HepG2 (cell line): Measurements from ENCODE around the gene PGP. TPM values are rescaled to one million over a fixed set of nuclear protein-coding genes. Genes with fewer than 3 reads are reported as not detected.

Source experiments
- ATF7 ChIP-seq, 2 experiments: fragments of 450-650 bp in 1 of 2; sonication (generic) in 1 of 2; formaldehyde crosslinking in 1 of 2; IDR thresholded peaks; 2 replicates each; pipeline versions ENCODE4 v1.4.0 to v1.6.1; 2016 to 2020; ENCODE audit warnings: antibody characterized with exemption in 1 of 2, mild to moderate bottlenecking in 1 of 2, missing genetic modification reagents in 1 of 2
- EHMT2 ChIP-seq: fragments of 200-600 bp; sonication (generic); IDR thresholded peaks from 2 replicates; pipeline ENCODE4 v1.7.0; 2017; ENCODE audit warnings: antibody characterized with exemption, low read depth, low read length, borderline replicate concordance
- ETV5 ChIP-seq: IDR thresholded peaks from 2 replicates; pipeline ENCODE4 v1.6.1; 2018; ENCODE audit warnings: missing biosample characterization, missing genetic modification reagents, inconsistent platforms, borderline replicate concordance
- FOXK2 ChIP-seq: fragments of 450-650 bp; IDR thresholded peaks from 2 replicates; pipeline ENCODE4 v1.6.1; 2016
- GLI4 ChIP-seq: sonication (generic); formaldehyde crosslinking; IDR thresholded peaks from 2 replicates; pipeline ENCODE4 v1.5.1; 2020; ENCODE audit warnings: missing genetic modification reagents, mild to moderate bottlenecking, moderate library complexity, borderline replicate concordance
- MTF1 ChIP-seq: sonication (generic); formaldehyde crosslinking; IDR thresholded peaks from 2 replicates; pipeline ENCODE4 v1.5.0; 2020; ENCODE audit warnings: missing genetic modification reagents
- MZF1 ChIP-seq: sonication (generic); formaldehyde crosslinking; IDR thresholded peaks from 2 replicates; pipeline ENCODE4 v1.8.1; 2023; ENCODE audit warnings: mild to moderate bottlenecking, missing genetic modification reagents, borderline replicate concordance
- NCOA1 ChIP-seq: sonication (generic); formaldehyde crosslinking; IDR thresholded peaks from 2 replicates; pipeline ENCODE4 v1.9.0; 2021; ENCODE audit warnings: missing genetic modification reagents
- PCBP2 ChIP-seq: fragments of 200-400 bp; formaldehyde crosslinking; optimal IDR thresholded peaks from 2 replicates; pipeline ENCODE3; 2018; ENCODE audit warnings: low read length, low read depth; ENCODE audit not compliant: poor library complexity, severe bottlenecking
- PITX1 ChIP-seq: sonication (generic); formaldehyde crosslinking; IDR thresholded peaks from 2 replicates; pipeline ENCODE4 v1.5.1; 2020; ENCODE audit warnings: mild to moderate bottlenecking, missing genetic modification reagents
- YY1 ChIP-seq: IDR thresholded peaks from 2 replicates; pipeline ENCODE4 v1.6.1; 2011; ENCODE audit warnings: low read length, low read depth, moderate library complexity, mild to moderate bottlenecking; ENCODE audit not compliant: insufficient read depth, insufficient replicate concordance
- ZBTB42 ChIP-seq: sonication (generic); formaldehyde crosslinking; IDR thresholded peaks from 2 replicates; pipeline ENCODE4 v1.5.0; 2020; ENCODE audit warnings: mild to moderate bottlenecking, missing genetic modification reagents
- ZNF24 ChIP-seq: fragments of 450-650 bp; IDR thresholded peaks from 2 replicates; pipeline ENCODE4 v1.6.1; 2017; ENCODE audit warnings: antibody characterized with exemption, mild to moderate bottlenecking
- ZNF468 ChIP-seq: sonication (generic); formaldehyde crosslinking; IDR thresholded peaks from 2 replicates; pipeline ENCODE4 v1.8.0; 2022; ENCODE audit warnings: mild to moderate bottlenecking, moderate library complexity, missing genetic modification reagents
- ZNF562 ChIP-seq: sonication (generic); formaldehyde crosslinking; IDR thresholded peaks from 2 replicates; pipeline ENCODE4 v1.8.0; 2022; ENCODE audit warnings: missing genetic modification reagents, borderline replicate concordance
- ZNF691 ChIP-seq: sonication (generic); formaldehyde crosslinking; IDR thresholded peaks from 2 replicates; pipeline ENCODE4 v1.4.0; 2020; ENCODE audit warnings: missing genetic modification reagents, low read depth, mild to moderate bottlenecking, borderline replicate concordance
- polyA plus RNA-seq, 8 experiments: library from polyadenylated mRNA; depleted of rRNA in 3 of 8; stranded (reverse) in 7 of 8; unstranded in 1 of 8; fragments of >200 nt; fragmentation: Illumina TruSeq in 4 of 8; extraction: Trizol in 4 of 8; gene quantifications; 2 replicates each; pipeline versions ENCODE4 v1.2.1 to v1.2.3, GENCODE V29; 2011 to 2016; ENCODE audit warnings: low read depth in 4 of 8, missing spikeins in 1 of 8, mixed read lengths in 1 of 8; ENCODE audit not compliant: insufficient read depth in 1 of 8
- total RNA-seq, 5 experiments: library from RNA; depleted of rRNA; stranded (reverse); fragments of >200 nt; fragmentation: Illumina TruSeq; extraction: Trizol; gene quantifications; 2 replicates each; pipeline ENCODE4 v1.2.3, GENCODE V29; 2016; ENCODE audit warnings: low read depth in 1 of 5
- TF ChIP-seq, protein P1 (sequence below): sonication (generic); formaldehyde crosslinking; IDR thresholded peaks from 2 replicates; pipeline ENCODE4 v1.5.0; 2020; ENCODE audit warnings: missing genetic modification reagents
- TF ChIP-seq, protein P2 (sequence below): sonication (generic); formaldehyde crosslinking; IDR thresholded peaks from 2 replicates; pipeline ENCODE4 v1.4.0; 2020; ENCODE audit warnings: missing genetic modification reagents
- TF ChIP-seq, protein P3 (sequence below): sonication (generic); formaldehyde crosslinking; IDR thresholded peaks from 2 replicates; pipeline ENCODE4 v1.5.0; 2020; ENCODE audit warnings: missing genetic modification reagents, mild to moderate bottlenecking, borderline replicate concordance
- TF ChIP-seq, protein P4 (sequence below): sonication (generic); formaldehyde crosslinking; IDR thresholded peaks from 2 replicates; pipeline ENCODE4 v1.8.0; 2022; ENCODE audit warnings: missing genetic modification reagents, mild to moderate bottlenecking, moderate library complexity, borderline replicate concordance
- TF ChIP-seq, protein P5 (sequence below): sonication (generic); formaldehyde crosslinking; IDR thresholded peaks from 2 replicates; pipeline ENCODE4 v1.8.1; 2023; ENCODE audit warnings: mild to moderate bottlenecking, inconsistent platforms, moderate library complexity, missing genetic modification reagents, borderline replicate concordance

Gene PGP
- total and polyA plus RNA-seq, 2 of the 13 experiments (the other 11 are each of a cell fraction or from before 2014, with no cell fraction given) = 7.3 to 18.3 TPM

GRCh38 chr16:2223221-2223941 lies 8.7 kb upstream of the PGP start, which contains the start of gene E4F1 (continued):
- TF ChIP-seq ETV5 (CRISPR knock-in tag) (no peak; the same call in 1 of the 2 replicates), PCBP2 (no peak), ZNF562 (CRISPR knock-in tag) (no peak), PITX1 (CRISPR knock-in tag) (peak; percentile 90), GLI4 (peak; percentile 75; the same call in 1 of the 2 replicates), ZNF24 (no peak), YY1 (peak; percentile 93), ZNF691 (peak; percentile 47; the same call in 1 of the 2 replicates), FOXK2 (no peak), MZF1 (CRISPR knock-in tag) (0 out of 2 replicates have a peak, but pooled peaks have one; percentile 13), ZBTB42 (no peak), EHMT2 (no peak), MTF1 (CRISPR knock-in tag) (peak; percentile 68; the same call in 1 of the 2 replicates), NCOA1 (no peak), ZNF468 (CRISPR knock-in tag) (no peak), ATF7 (IDR thresholded peaks at IDR 0.05) (peak; percentile 82), ATF7 (CRISPR knock-in tag; IDR thresholded peaks at IDR 0.05) (peak; percentile 83; the same call in 1 of the 2 replicates)
- TF ChIP-seq, protein P1, sequence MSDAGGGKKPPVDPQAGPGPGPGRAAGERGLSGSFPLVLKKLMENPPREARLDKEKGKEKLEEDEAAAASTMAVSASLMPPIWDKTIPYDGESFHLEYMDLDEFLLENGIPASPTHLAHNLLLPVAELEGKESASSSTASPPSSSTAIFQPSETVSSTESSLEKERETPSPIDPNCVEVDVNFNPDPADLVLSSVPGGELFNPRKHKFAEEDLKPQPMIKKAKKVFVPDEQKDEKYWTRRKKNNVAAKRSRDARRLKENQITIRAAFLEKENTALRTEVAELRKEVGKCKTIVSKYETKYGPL (CRISPR knock-in tag) = 0 out of 2 replicates have a peak, but pooled peaks have one; percentile 27
- TF ChIP-seq, protein P2, sequence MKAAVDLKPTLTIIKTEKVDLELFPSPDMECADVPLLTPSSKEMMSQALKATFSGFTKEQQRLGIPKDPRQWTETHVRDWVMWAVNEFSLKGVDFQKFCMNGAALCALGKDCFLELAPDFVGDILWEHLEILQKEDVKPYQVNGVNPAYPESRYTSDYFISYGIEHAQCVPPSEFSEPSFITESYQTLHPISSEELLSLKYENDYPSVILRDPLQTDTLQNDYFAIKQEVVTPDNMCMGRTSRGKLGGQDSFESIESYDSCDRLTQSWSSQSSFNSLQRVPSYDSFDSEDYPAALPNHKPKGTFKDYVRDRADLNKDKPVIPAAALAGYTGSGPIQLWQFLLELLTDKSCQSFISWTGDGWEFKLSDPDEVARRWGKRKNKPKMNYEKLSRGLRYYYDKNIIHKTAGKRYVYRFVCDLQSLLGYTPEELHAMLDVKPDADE = no peak
- TF ChIP-seq, protein P3, sequence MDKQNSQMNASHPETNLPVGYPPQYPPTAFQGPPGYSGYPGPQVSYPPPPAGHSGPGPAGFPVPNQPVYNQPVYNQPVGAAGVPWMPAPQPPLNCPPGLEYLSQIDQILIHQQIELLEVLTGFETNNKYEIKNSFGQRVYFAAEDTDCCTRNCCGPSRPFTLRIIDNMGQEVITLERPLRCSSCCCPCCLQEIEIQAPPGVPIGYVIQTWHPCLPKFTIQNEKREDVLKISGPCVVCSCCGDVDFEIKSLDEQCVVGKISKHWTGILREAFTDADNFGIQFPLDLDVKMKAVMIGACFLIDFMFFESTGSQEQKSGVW (CRISPR knock-in tag) = no peak
- TF ChIP-seq, protein P4, sequence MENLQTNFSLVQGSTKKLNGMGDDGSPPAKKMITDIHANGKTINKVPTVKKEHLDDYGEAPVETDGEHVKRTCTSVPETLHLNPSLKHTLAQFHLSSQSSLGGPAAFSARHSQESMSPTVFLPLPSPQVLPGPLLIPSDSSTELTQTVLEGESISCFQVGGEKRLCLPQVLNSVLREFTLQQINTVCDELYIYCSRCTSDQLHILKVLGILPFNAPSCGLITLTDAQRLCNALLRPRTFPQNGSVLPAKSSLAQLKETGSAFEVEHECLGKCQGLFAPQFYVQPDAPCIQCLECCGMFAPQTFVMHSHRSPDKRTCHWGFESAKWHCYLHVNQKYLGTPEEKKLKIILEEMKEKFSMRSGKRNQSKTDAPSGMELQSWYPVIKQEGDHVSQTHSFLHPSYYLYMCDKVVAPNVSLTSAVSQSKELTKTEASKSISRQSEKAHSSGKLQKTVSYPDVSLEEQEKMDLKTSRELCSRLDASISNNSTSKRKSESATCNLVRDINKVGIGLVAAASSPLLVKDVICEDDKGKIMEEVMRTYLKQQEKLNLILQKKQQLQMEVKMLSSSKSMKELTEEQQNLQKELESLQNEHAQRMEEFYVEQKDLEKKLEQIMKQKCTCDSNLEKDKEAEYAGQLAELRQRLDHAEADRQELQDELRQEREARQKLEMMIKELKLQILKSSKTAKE (CRISPR knock-in tag) = peak; percentile 60; the same call in 1 of the 2 replicates
- TF ChIP-seq, protein P5, sequence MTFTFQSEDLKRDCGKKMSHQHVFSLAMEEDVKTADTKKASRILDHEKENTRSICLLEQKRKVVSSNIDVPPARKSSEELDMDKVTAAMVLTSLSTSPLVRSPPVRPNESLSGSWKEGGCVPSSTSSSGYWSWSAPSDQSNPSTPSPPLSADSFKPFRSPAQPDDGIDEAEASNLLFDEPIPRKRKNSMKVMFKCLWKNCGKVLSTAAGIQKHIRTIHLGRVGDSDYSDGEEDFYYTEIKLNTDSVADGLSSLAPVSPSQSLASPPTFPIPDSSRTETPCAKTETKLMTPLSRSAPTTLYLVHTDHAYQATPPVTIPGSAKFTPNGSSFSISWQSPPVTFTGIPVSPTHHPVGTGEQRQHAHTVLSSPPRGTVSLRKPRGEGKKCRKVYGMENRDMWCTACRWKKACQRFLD (CRISPR knock-in tag) = no peak; the same call in 1 of the 2 replicates
